ENCODE measurements around the gene PLEK. TPM values are rescaled to one million over a fixed set of nuclear protein-coding genes. Genes with fewer than 3 reads are reported as not detected.

PLEK gene
- total and polyA plus RNA-seq, 2 of the 13 experiments (the other 11 are each of a cell fraction or from before 2014, with no cell fraction given) = not detected

DNA sequence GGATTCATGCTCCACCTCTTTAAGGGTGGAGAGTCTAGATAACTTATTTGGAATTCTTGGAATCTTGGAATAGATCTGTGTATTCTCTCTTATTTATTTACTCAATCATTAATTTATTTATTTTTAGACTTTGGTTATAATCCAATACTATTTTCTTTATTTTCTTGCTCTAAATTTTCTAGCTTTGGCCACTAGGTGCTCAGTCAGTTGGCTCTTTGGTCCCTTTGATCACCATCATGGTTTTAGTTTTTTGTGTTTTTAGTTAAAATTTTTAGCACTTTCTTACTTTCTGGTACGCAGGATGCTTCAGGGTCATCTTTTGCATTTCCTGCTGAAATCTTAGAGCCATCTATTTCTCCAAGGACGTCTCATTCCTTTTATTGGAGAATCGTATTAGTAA is 5.2 kb upstream of the PLEK start (continued):
- TF ChIP-seq, protein P1, sequence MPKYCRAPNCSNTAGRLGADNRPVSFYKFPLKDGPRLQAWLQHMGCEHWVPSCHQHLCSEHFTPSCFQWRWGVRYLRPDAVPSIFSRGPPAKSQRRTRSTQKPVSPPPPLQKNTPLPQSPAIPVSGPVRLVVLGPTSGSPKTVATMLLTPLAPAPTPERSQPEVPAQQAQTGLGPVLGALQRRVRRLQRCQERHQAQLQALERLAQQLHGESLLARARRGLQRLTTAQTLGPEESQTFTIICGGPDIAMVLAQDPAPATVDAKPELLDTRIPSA (CRISPR knock-in tag; IDR thresholded peaks at IDR 0.05; ENCODE audit: borderline replicate concordance) = no peak
- no peak for TF ChIP-seq ATAD3A (CRISPR knock-in tag; IDR thresholded peaks at IDR 0.05)
- TF ChIP-seq, protein P2, sequence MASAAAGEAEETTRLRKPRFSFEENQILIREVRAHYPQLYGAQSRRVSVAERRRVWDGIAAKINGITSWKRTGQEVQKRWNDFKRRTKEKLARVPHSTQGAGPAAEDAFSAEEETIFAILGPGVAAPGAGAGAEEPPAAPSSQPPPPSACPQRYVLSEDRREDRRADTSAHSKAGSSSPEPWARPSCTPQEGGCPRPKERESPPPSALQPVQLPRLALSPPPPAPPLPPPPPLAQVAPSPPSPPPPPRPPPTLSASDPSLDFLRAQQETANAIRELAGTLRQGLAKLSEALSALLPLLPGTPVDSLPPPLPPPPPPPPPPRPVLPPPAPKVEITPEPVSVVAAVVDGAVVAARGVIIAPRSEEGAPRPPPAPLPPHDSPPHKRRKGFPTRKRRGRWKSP (CRISPR knock-in tag; IDR thresholded peaks at IDR 0.05) = no peak

DNA sequence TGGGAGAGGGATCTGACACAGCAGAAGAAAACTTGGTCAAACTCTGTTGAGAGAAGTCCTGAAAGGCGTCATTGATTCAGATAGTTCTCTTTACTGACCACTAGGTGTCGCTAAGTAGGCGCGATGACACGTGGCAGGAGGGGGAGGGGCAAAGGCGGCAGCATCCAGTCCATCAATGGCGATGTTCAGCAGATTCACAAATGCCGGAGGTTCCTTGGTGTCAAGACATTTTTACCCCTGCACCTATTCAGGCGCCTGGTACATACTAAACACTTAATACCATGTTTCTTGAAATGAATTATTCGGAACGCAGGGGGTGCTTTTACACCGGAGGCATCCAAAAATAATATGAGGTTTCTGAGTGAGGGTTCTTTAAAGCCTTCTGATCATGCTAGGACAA is 3.0 kb upstream of the PLEK start:
- no peak overlapping the region for H3K27ac ChIP-seq (ENCODE audit: extremely low read length, insufficient read depth, low read length)
- DNase-seq (ENCODE audit: low spot score) (peak; percentile 66), FAIRE-seq (peak; percentile 92), ATAC-seq (peak; percentile 64)
- no peak overlapping the region for H3K9ac ChIP-seq (ENCODE audit: insufficient read depth, low read depth, low read length)
- no peaks in the 10 kb centered on the region for H3K4me1 ChIP-seq (ENCODE audit: insufficient read depth, low read length)
- ChIA-PET POLR2A (no interaction called here), CTCF (ENCODE audit: low intra/inter-chr PET ratio, low total read pairs) (interaction anchor here (2.1 kb wide), 1 partner anchor 80 kb away, joined by 14 read pairs; no protein-coding TSS in a partner anchor)
- in situ Hi-C loops (cut with HindIII; ENCODE audit: extremely low pct_ligation_motif_present, low pct_unique_long_range_greater_than_20kb) = loop anchor here (5.0 kb wide), 1 partner anchor 80 kb away; no protein-coding TSS in a partner anchor
- H4K20me1 ChIP-seq (ENCODE audit: insufficient read depth, low read length) = no peaks in the 10 kb centered on the region
- 32% methylated on average over 12 of the region's 12 CpGs for WGBS (ENCODE audit: low lambda C conversion rate)
- no peak overlapping the region for H3K4me2 ChIP-seq (ENCODE audit: low read depth, low read length)
- H3K36me3 ChIP-seq (replicated peaks in 1 of 2; ENCODE audit: control insufficient read depth in 1 of 2, insufficient read depth in 2 of 2, low read length in 2 of 2) = no peaks in the 10 kb centered on the region
- intact Hi-C loops (cut with micrococcal nuclease; ENCODE audit: unreplicated experiment) = loop anchor here (1.0 kb wide), 1 partner anchor 79 kb away; no protein-coding TSS in a partner anchor
- peaks cover 0 to 22% of the 10 kb centered on the region in 2 experiments; a peak in 3 of 5 replicates for H3K27me3 ChIP-seq (ENCODE audit: control insufficient read depth in 1 of 2, insufficient read depth in 2 of 2, low read length in 2 of 2)
- no peaks in the 10 kb centered on the region for H3K9me3 ChIP-seq (ENCODE audit: low read length)
- H3K79me2 ChIP-seq (ENCODE audit: insufficient read depth, low read length) = no peaks in the 10 kb centered on the region
- H2AFZ ChIP-seq (ENCODE audit: low read length) = no peak overlapping the region
- no TSS peak for BruUV-seq (replicated peaks)
- H3K4me3 ChIP-seq (replicated peaks in 1 of 3; ENCODE audit: insufficient read depth in 1 of 3, low read depth in 2 of 3, low read length in 3 of 3) = no peak overlapping the region
- no peak for TF ChIP-seq MAZ (IDR thresholded peaks at IDR 0.05; ENCODE audit: borderline replicate concordance, low read depth, low read length)
- TF ChIP-seq MAZ (CRISPR knock-in tag; IDR thresholded peaks at IDR 0.05; ENCODE audit: low read depth) = 0 out of 2 replicates have a peak, but pooled peaks have one; percentile 17
- no peak for TF ChIP-seq GTF3A (CRISPR knock-in tag; conservative IDR thresholded peaks at IDR 0.05)
- TF ChIP-seq, protein P3, sequence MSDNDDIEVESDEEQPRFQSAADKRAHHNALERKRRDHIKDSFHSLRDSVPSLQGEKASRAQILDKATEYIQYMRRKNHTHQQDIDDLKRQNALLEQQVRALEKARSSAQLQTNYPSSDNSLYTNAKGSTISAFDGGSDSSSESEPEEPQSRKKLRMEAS (IDR thresholded peaks at IDR 0.05) = peak; percentile 98
- TF ChIP-seq ARNTL (CRISPR knock-in tag; IDR thresholded peaks at IDR 0.05) = 0 out of 2 replicates have a peak, but pooled peaks have one; percentile 38
- TF ChIP-seq NFE2L1 (CRISPR knock-in tag; IDR thresholded peaks at IDR 0.05; ENCODE audit: borderline replicate concordance) = no peak
- no peak for TF ChIP-seq ZIK1 (CRISPR knock-in tag; IDR thresholded peaks at IDR 0.05; ENCODE audit: borderline replicate concordance, low read depth)
- TF ChIP-seq ARNT2 (CRISPR knock-in tag; IDR thresholded peaks at IDR 0.05; ENCODE audit: low read depth) = 0 out of 2 replicates have a peak, but pooled peaks have one; percentile 48
- no peak for TF ChIP-seq NBN (conservative IDR thresholded peaks at IDR 0.05)
- no peak for TF ChIP-seq MTF1 (CRISPR knock-in tag; IDR thresholded peaks at IDR 0.05)
- no peak for TF ChIP-seq CBX5 (CRISPR knock-in tag; IDR thresholded peaks at IDR 0.05; ENCODE audit: borderline replicate concordance)
- TF ChIP-seq NRL (CRISPR knock-in tag; IDR thresholded peaks at IDR 0.05; ENCODE audit: borderline replicate concordance) = no peak
- TF ChIP-seq, protein P4, sequence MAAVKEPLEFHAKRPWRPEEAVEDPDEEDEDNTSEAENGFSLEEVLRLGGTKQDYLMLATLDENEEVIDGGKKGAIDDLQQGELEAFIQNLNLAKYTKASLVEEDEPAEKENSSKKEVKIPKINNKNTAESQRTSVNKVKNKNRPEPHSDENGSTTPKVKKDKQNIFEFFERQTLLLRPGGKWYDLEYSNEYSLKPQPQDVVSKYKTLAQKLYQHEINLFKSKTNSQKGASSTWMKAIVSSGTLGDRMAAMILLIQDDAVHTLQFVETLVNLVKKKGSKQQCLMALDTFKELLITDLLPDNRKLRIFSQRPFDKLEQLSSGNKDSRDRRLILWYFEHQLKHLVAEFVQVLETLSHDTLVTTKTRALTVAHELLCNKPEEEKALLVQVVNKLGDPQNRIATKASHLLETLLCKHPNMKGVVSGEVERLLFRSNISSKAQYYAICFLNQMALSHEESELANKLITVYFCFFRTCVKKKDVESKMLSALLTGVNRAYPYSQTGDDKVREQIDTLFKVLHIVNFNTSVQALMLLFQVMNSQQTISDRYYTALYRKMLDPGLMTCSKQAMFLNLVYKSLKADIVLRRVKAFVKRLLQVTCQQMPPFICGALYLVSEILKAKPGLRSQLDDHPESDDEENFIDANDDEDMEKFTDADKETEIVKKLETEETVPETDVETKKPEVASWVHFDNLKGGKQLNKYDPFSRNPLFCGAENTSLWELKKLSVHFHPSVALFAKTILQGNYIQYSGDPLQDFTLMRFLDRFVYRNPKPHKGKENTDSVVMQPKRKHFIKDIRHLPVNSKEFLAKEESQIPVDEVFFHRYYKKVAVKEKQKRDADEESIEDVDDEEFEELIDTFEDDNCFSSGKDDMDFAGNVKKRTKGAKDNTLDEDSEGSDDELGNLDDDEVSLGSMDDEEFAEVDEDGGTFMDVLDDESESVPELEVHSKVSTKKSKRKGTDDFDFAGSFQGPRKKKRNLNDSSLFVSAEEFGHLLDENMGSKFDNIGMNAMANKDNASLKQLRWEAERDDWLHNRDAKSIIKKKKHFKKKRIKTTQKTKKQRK (IDR thresholded peaks at IDR 0.05; ENCODE audit: low read length) = no peak
- no peak for TF ChIP-seq FOXP1 (IDR thresholded peaks at IDR 0.05)
- TF ChIP-seq FOXP1 (CRISPR knock-in tag; IDR thresholded peaks at IDR 0.05) = no peak
- TF ChIP-seq KDM4B (CRISPR knock-in tag; IDR thresholded peaks at IDR 0.05) = no peak
- TF ChIP-seq ZNF317 (CRISPR knock-in tag; IDR thresholded peaks at IDR 0.05) = no peak
- TF ChIP-seq ELF3 (CRISPR knock-in tag; IDR thresholded peaks at IDR 0.05) = no peak

Data from HepG2 (cell line).